Central memory CD8-positive, alpha-beta T cell (primary cell): ENCODE data around the gene CCL4.

Experiments used
- ATAC-seq: fragments of 150-1000 bp; cut with Tn5 transposase; replicated peaks from 2 replicates; pipeline ENCODE4 v1.10.0; 2022; ENCODE audit warnings: mild to moderate bottlenecking, moderate FRiP score, moderate number of reproducible peaks; ENCODE audit not compliant: poor library complexity, severe bottlenecking; ENCODE audit errors: extremely low read depth
- DNase-seq, 2 donors: peaks; one replicate each; pipeline ENCODE4 v3.0.0; 2021; ENCODE audit warnings: low spot score in 2 of 2
- H3K27ac Mint-ChIP-seq: one replicate; pipeline ENCODE4 v1.8.0; 2022; ENCODE audit warnings: low read depth, mild to moderate bottlenecking, moderate library complexity, mixed read lengths
- H3K27me3 Mint-ChIP-seq: one replicate; pipeline ENCODE4 v1.8.0; 2022; ENCODE audit warnings: mixed read lengths
- H3K36me3 Mint-ChIP-seq: one replicate; pipeline ENCODE4 v1.8.0; 2022; ENCODE audit warnings: mild to moderate bottlenecking, moderate library complexity, mixed read lengths; ENCODE audit not compliant: insufficient read depth
- H3K4me1 Mint-ChIP-seq: one replicate; pipeline ENCODE4 v1.8.0; 2022; ENCODE audit warnings: mixed read lengths
- H3K4me3 Mint-ChIP-seq: one replicate; pipeline ENCODE4 v1.8.0; 2022; ENCODE audit warnings: mild to moderate bottlenecking, moderate library complexity, mixed read lengths
- H3K9me3 Mint-ChIP-seq: one replicate; pipeline ENCODE4 v1.8.0; 2022; ENCODE audit warnings: mixed read lengths

CCL4 gene

GRCh38 chr17:36136439-36136838 lies 32.8 kb downstream of the CCL4 start:
- Mint-ChIP-seq H3K9me3 (no peaks in the 10 kb centered on the region), H3K4me1 (peaks cover 54% of the 10 kb centered on the region), H3K4me3 (no peak overlapping the region), H3K36me3 (peaks cover 11% of the 10 kb centered on the region), H3K27me3 (no peaks in the 10 kb centered on the region), H3K27ac (no peak overlapping the region)
- ATAC-seq (no peak), DNase-seq (no peak)

GRCh38 chr17:36142235-36142634 lies 38.6 kb downstream of the CCL4 start:
- no peak for ATAC-seq
- peak overlapping the region; percentile 32 for H3K27ac Mint-ChIP-seq

GRCh38 chr17:36142806-36143205 lies 39.2 kb downstream of the CCL4 start:
- H3K36me3 Mint-ChIP-seq = peaks cover 2% of the 10 kb centered on the region
- H3K4me3 Mint-ChIP-seq = no peak overlapping the region
- no peak for DNase-seq
- H3K4me1 Mint-ChIP-seq = peaks cover 51% of the 10 kb centered on the region
- H3K27me3 Mint-ChIP-seq = no peaks in the 10 kb centered on the region
- H3K27ac Mint-ChIP-seq = no peak overlapping the region
- no peaks in the 10 kb centered on the region for H3K9me3 Mint-ChIP-seq
- no peak for ATAC-seq

More at GRCh38 chr17:36142235-36142634, 38.6 kb downstream of the CCL4 start:
- Mint-ChIP-seq H3K4me3 (no peak overlapping the region), H3K4me1 (peaks cover 51% of the 10 kb centered on the region), H3K9me3 (no peaks in the 10 kb centered on the region), H3K27me3 (no peaks in the 10 kb centered on the region), H3K36me3 (peaks cover 2% of the 10 kb centered on the region)
- no peak for DNase-seq

- Mint-ChIP-seq H3K27ac (peak overlapping the region; percentile 13), H3K4me3 (peak overlapping the region; percentile 1), H3K36me3 (peaks cover 2% of the 10 kb centered on the region), H3K27me3 (no peaks in the 10 kb centered on the region), H3K4me1 (peaks cover 56% of the 10 kb centered on the region), H3K9me3 (no peaks in the 10 kb centered on the region)
- DNase-seq (no peak), ATAC-seq (no peak)
Observed at GRCh38 chr17:36144014-36144413, 40.4 kb downstream of the CCL4 start.

- H3K36me3 Mint-ChIP-seq = peaks cover 3% of the 10 kb centered on the region
- DNase-seq (no peak), ATAC-seq (no peak)
- peaks cover 61% of the 10 kb centered on the region for H3K4me1 Mint-ChIP-seq
- no peak overlapping the region for H3K27ac Mint-ChIP-seq
- H3K27me3 Mint-ChIP-seq = no peaks in the 10 kb centered on the region
- H3K9me3 Mint-ChIP-seq = no peaks in the 10 kb centered on the region
- no peak overlapping the region for H3K4me3 Mint-ChIP-seq
Observed at GRCh38 chr17:36144981-36145729, 41.5 kb downstream of the CCL4 start.

GRCh38 chr17:36147601-36148000 lies 44.0 kb downstream of the CCL4 start:
- peaks cover 3% of the 10 kb centered on the region for H3K36me3 Mint-ChIP-seq
- H3K27ac Mint-ChIP-seq = peak overlapping the region; percentile 55
- H3K4me1 Mint-ChIP-seq = peaks cover 48% of the 10 kb centered on the region
- ATAC-seq = no peak
- H3K4me3 Mint-ChIP-seq = peak overlapping the region; percentile 70
- H3K9me3 Mint-ChIP-seq = no peaks in the 10 kb centered on the region
- H3K27me3 Mint-ChIP-seq = no peaks in the 10 kb centered on the region
- no peak for DNase-seq

GRCh38 chr17:36148559-36149295 lies 45.1 kb downstream of the CCL4 start:
- Mint-ChIP-seq H3K27ac (peak overlapping the region; percentile 63), H3K36me3 (peaks cover 3% of the 10 kb centered on the region), H3K27me3 (no peaks in the 10 kb centered on the region), H3K4me3 (peak overlapping the region; percentile 70), H3K9me3 (no peaks in the 10 kb centered on the region), H3K4me1 (peaks cover 54% of the 10 kb centered on the region)
- peak; percentile 55 to 72 for DNase-seq
- peak; percentile 87 for ATAC-seq

GRCh38 chr17:36149296-36149820 lies 45.7 kb downstream of the CCL4 start:
- no peaks in the 10 kb centered on the region for H3K27me3 Mint-ChIP-seq
- H3K4me3 Mint-ChIP-seq = peak overlapping the region; percentile 70
- peak overlapping the region; percentile 63 for H3K27ac Mint-ChIP-seq
- ATAC-seq (no peak), DNase-seq (no peak)
- H3K4me1 Mint-ChIP-seq = peaks cover 56% of the 10 kb centered on the region
- no peaks in the 10 kb centered on the region for H3K9me3 Mint-ChIP-seq
- H3K36me3 Mint-ChIP-seq = peaks cover 5% of the 10 kb centered on the region

- ATAC-seq (no peak), DNase-seq (no peak)
- Mint-ChIP-seq H3K27ac (no peak overlapping the region), H3K27me3 (no peaks in the 10 kb centered on the region), H3K4me3 (no peak overlapping the region), H3K36me3 (peaks cover 3% of the 10 kb centered on the region), H3K4me1 (peaks cover 34% of the 10 kb centered on the region), H3K9me3 (no peaks in the 10 kb centered on the region)
Observed at GRCh38 chr17:36151891-36152638, 48.4 kb downstream of the CCL4 start.

- ATAC-seq (no peak), DNase-seq (no peak)
- H3K9me3 Mint-ChIP-seq = no peaks in the 10 kb centered on the region
- H3K27ac Mint-ChIP-seq = no peak overlapping the region
- peaks cover 3% of the 10 kb centered on the region for H3K36me3 Mint-ChIP-seq
- no peak overlapping the region for H3K4me3 Mint-ChIP-seq
- no peaks in the 10 kb centered on the region for H3K27me3 Mint-ChIP-seq
- peaks cover 32% of the 10 kb centered on the region for H3K4me1 Mint-ChIP-seq
Observed at GRCh38 chr17:36152639-36153120, 49.1 kb downstream of the CCL4 start.

GRCh38 chr17:36153895-36154610 lies 50.4 kb downstream of the CCL4 start:
- Mint-ChIP-seq H3K4me3 (peak overlapping the region; percentile 19), H3K27ac (peak overlapping the region; percentile 8)
- peak; percentile 40 for ATAC-seq

More at GRCh38 chr17:36153895-36154610, 50.4 kb downstream of the CCL4 start:
- no peak for DNase-seq
- Mint-ChIP-seq H3K4me1 (peaks cover 22% of the 10 kb centered on the region), H3K36me3 (peaks cover 3% of the 10 kb centered on the region), H3K9me3 (no peaks in the 10 kb centered on the region), H3K27me3 (no peaks in the 10 kb centered on the region)
